Caco-2 (cell line): Measurements from ENCODE around the gene KCNT2. TPM values are rescaled to one million over a fixed set of nuclear protein-coding genes. Genes with fewer than 3 reads are reported as not detected.
"Not testable (repeated sequence)": the region's sequence is repeated elsewhere in the genome, so short reads cannot be mapped to it uniquely, and the experiment has no call there.

ENCODE experiments used
- BruUV-seq: library from RNA; stranded (reverse); fragments of 400-500 nt; replicated peaks from 2 replicates; lab custom pipeline; 2021; lab: Mats Ljungman, UMichigan
- CTCF ChIA-PET: fragments of 300-600 bp; sonication (Branson Sonifier 250); formaldehyde crosslinking; loops from one replicate; lab custom pipeline; 2022; ENCODE audit warnings: antibody characterized with exemption; lab: Charles Lee
- POLR2A ChIA-PET: fragments of 300-600 bp; sonication (Branson Sonifier 250); formaldehyde crosslinking; loops from one replicate; lab custom pipeline; 2022; ENCODE audit warnings: antibody characterized with exemption; lab: Charles Lee
- DNase-seq, 2 experiments: peaks; one replicate each; pipeline versions ENCODE4 v3.0.0 to v3.0.0-alpha.2; 2020 to 2022
- H3K27me3 ChIP-seq: replicated peaks from 2 replicates; pipeline ENCODE4 v1.6.0; 2011; ENCODE audit warnings: low read length; ENCODE audit not compliant: control insufficient read depth, insufficient read depth
- H3K36me3 ChIP-seq: 2 replicates; pipeline ENCODE4 v1.5.1; 2011; ENCODE audit warnings: low read length; ENCODE audit not compliant: control insufficient read depth, insufficient read depth
- H3K4me1 ChIP-seq: fragments of 250-450 bp; sonication (Bioruptor Pico); 2 replicates; pipeline ENCODE4 v1.5.1; 2020; ENCODE audit warnings: mild to moderate bottlenecking
- H3K4me3 ChIP-seq: 2 replicates; pipeline ENCODE4 v1.5.1; 2011; ENCODE audit warnings: low read depth, mild to moderate bottlenecking, control low read depth, low read length
- H3K9me3 ChIP-seq: fragments of 250-450 bp; sonication (Bioruptor Pico); 2 replicates; pipeline ENCODE4 v1.5.1; 2020; ENCODE audit warnings: mild to moderate bottlenecking, moderate library complexity
- H3K27ac Mint-ChIP-seq: one replicate; pipeline ENCODE4 v1.8.0; 2022; ENCODE audit warnings: mixed read lengths; ENCODE audit not compliant: unreplicated experiment
- H3K27me3 Mint-ChIP-seq: one replicate; pipeline ENCODE4 v1.8.0; 2022; ENCODE audit warnings: mixed read lengths; ENCODE audit not compliant: insufficient read depth, unreplicated experiment
- H3K36me3 Mint-ChIP-seq: one replicate; pipeline ENCODE4 v1.8.0; 2022; ENCODE audit warnings: mild to moderate bottlenecking, mixed read lengths; ENCODE audit not compliant: insufficient read depth, unreplicated experiment
- H3K4me1 Mint-ChIP-seq: one replicate; pipeline ENCODE4 v1.8.0; 2022; ENCODE audit warnings: low read depth, mixed read lengths; ENCODE audit not compliant: unreplicated experiment
- H3K4me3 Mint-ChIP-seq: one replicate; pipeline ENCODE4 v1.8.0; 2022; ENCODE audit warnings: mild to moderate bottlenecking, moderate library complexity, mixed read lengths; ENCODE audit not compliant: unreplicated experiment
- H3K9me3 Mint-ChIP-seq: one replicate; pipeline ENCODE4 v1.8.0; 2022; ENCODE audit warnings: mixed read lengths; ENCODE audit not compliant: unreplicated experiment
- intact Hi-C: fragments of 100-400 bp; cut with micrococcal nuclease; formaldehyde crosslinking; loops from one replicate; pipeline ENCODE4 v1.10.0; 2022; ENCODE audit not compliant: unreplicated experiment
- total RNA-seq: library from RNA; stranded (reverse); gene quantifications from 2 replicates; pipeline ENCODE4 v1.2.3, GENCODE V29; 2022
- TF ChIP-seq, protein P1 (sequence below), 2 experiments: fragments of 200-600 bp in 1 of 2; IDR thresholded peaks; 1 replicate in 1 of 2; 2 replicates in 1 of 2; pipeline versions ENCODE4 v1.5.1 to v1.8.0; 2011 to 2022; ENCODE audit warnings: antibody characterized with exemption in 1 of 2, control low read depth in 1 of 2, inconsistent platforms in 1 of 2, low read depth in 1 of 2, low read length in 1 of 2, mild to moderate bottlenecking in 1 of 2, moderate library complexity in 1 of 2; ENCODE audit not compliant: insufficient read depth in 1 of 2, severe bottlenecking in 1 of 2, unreplicated experiment in 1 of 2

The KCNT2 gene
- total RNA-seq, 1 experiment from 2014 or later = not detected

DNA sequence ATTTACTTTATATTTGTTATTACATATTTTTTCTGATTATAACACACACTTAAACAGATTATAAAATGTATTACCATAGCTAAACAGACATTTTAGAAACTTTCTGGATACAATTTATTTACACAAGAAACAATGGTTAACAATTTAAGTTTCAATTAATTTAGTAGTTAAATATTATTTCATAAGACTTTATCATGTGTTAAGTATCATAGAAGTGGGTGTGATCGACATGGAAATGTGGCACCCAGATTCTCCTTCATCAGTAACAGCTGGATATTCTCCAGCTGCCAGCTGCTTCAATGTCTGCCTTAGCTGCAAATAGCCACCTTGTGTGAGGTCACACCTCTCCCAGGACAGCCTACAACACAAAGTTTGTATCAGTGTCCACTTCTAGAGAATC is 97.8 kb downstream of the KCNT2 start:
- ChIA-PET POLR2A (no interaction called here), CTCF (no interaction called here)
- Histone ChIP-seq H3K4me1 (no peaks in the 10 kb centered on the region), H3K9me3 (no peaks in the 10 kb centered on the region), H3K4me3 (no peak overlapping the region), H3K36me3 (no peaks in the 10 kb centered on the region), H3K27me3 (no peaks in the 10 kb centered on the region)
- no peak overlapping the region for H3K27ac Mint-ChIP-seq
- H3K27me3 Mint-ChIP-seq = no peaks in the 10 kb centered on the region
- TF ChIP-seq, protein P1, sequence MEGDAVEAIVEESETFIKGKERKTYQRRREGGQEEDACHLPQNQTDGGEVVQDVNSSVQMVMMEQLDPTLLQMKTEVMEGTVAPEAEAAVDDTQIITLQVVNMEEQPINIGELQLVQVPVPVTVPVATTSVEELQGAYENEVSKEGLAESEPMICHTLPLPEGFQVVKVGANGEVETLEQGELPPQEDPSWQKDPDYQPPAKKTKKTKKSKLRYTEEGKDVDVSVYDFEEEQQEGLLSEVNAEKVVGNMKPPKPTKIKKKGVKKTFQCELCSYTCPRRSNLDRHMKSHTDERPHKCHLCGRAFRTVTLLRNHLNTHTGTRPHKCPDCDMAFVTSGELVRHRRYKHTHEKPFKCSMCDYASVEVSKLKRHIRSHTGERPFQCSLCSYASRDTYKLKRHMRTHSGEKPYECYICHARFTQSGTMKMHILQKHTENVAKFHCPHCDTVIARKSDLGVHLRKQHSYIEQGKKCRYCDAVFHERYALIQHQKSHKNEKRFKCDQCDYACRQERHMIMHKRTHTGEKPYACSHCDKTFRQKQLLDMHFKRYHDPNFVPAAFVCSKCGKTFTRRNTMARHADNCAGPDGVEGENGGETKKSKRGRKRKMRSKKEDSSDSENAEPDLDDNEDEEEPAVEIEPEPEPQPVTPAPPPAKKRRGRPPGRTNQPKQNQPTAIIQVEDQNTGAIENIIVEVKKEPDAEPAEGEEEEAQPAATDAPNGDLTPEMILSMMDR (IDR thresholded peaks at IDR 0.05; ENCODE audit: insufficient read depth in 1 of 2, low read depth in 1 of 2, low read length in 1 of 2, severe bottlenecking in 1 of 2, unreplicated experiment in 1 of 2) = no peak
- no peaks in the 10 kb centered on the region for H3K36me3 Mint-ChIP-seq
- BruUV-seq = no TSS peak
- H3K4me3 Mint-ChIP-seq = no peak overlapping the region
- intact Hi-C loops = no loop called here
- no peaks in the 10 kb centered on the region for H3K9me3 Mint-ChIP-seq
- no peaks in the 10 kb centered on the region for H3K4me1 Mint-ChIP-seq
- no peak for DNase-seq

DNA sequence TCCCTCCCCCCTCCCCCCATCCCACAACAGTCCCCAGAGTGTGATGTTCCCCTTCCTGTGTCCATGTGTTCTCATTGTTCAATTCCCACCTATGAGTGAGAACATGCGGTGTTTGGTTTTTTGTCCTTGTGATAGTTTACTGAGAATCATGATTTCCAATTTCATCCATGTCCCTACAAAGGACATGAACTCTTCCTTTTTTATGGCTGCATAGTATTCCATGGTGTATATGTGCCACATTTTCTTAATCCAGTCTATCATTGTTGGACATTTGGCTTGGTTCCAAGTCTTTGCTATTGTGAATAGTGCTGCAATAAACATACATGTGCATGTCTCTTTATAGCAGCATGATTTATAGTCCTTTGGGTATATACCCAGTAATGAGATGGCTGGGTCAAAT is 104.0 kb downstream of the KCNT2 start:
- intact Hi-C loops, H3K4me3 ChIP-seq, H3K9me3 Mint-ChIP-seq: not testable (repeated sequence)

DNA sequence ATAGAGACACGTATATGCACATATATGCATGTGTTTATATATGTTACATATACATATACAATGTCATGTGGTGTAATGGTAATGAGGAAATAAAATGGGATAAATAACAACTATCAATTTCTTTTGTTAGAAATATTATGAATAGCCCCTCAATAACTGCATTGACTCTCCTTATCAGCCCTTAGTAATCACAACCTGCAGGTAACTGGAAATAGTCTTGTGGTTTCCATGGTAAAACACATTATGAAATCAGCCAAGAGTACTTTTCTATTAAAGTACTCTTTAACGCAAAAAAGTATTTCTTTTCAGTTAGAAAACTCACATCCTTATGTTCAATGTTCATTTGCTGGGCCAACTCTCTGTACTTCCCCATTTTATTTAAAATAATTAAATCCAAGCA is 105.8 kb downstream of the KCNT2 start:
- ChIA-PET POLR2A (no interaction called here), CTCF (no interaction called here)
- Mint-ChIP-seq H3K9me3 (no peaks in the 10 kb centered on the region), H3K27ac (no peak overlapping the region), H3K27me3 (no peaks in the 10 kb centered on the region), H3K36me3 (no peaks in the 10 kb centered on the region), H3K4me3 (no peak overlapping the region), H3K4me1 (no peaks in the 10 kb centered on the region)
- intact Hi-C loops = no loop called here
- Histone ChIP-seq H3K9me3 (no peaks in the 10 kb centered on the region), H3K4me3 (no peak overlapping the region), H3K4me1 (no peaks in the 10 kb centered on the region), H3K36me3 (no peaks in the 10 kb centered on the region), H3K27me3 (no peaks in the 10 kb centered on the region)
- BruUV-seq = no TSS peak
- DNase-seq = no peak
- TF ChIP-seq, protein P1 (IDR thresholded peaks at IDR 0.05; ENCODE audit: insufficient read depth in 1 of 2, low read depth in 1 of 2, low read length in 1 of 2, severe bottlenecking in 1 of 2, unreplicated experiment in 1 of 2) = no peak

More for the DNA sequence above, 104.0 kb downstream of the KCNT2 start:
- BruUV-seq, H3K4me1 Mint-ChIP-seq, H3K9me3 ChIP-seq, H3K36me3 Mint-ChIP-seq, DNase-seq, POLR2A ChIA-PET, CTCF ChIA-PET, H3K4me3 Mint-ChIP-seq, H3K27me3 Mint-ChIP-seq, H3K27ac Mint-ChIP-seq, H3K27me3 ChIP-seq, H3K36me3 ChIP-seq, H3K4me1 ChIP-seq: not testable (repeated sequence)
